Measurements from ENCODE around the gene LRRC15.

Gene LRRC15

DNA sequence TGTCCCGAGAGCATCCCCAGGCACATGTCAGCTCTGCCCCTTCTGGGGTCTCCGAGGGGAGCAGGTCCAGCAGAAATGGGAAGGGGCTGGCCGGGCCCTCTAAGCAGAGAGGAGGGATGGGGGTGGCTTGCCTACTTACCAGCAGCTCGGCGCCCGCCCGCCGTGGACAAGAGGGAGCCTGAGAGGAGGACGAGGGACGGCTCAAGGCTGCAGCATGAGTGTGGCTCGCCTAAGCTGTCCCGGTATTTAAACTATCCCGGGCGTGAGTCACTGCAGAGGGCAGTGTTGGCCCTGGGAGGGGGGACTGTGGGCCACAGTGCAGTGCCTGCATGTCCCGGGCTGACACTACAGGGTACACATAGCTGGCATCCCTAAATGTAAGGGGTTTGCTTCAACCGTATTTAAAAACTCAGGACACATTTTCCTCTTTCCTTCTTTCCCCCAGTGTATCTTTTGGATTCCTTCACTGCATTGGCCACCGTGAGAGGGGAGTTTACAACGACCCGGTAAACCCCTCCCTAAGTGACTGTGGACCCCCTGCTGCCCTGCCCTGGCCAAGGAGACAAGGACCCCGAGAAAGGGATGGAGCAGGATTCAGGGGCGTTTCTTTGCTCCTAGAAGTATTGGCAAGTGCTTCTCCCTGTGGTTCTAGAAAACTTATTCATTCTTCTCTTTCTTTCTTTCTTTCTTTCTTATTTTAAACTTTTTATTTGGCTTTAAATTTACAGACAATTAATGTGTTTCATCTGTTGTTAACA, at the start of gene LRRC15:
Gene LRRC15, minus strand, starts transcription at position 222 of the 758 bp plus-strand sequence. CDS start 8,700 bp downstream, outside the sequence.
- no peak for DNase-seq

DNA sequence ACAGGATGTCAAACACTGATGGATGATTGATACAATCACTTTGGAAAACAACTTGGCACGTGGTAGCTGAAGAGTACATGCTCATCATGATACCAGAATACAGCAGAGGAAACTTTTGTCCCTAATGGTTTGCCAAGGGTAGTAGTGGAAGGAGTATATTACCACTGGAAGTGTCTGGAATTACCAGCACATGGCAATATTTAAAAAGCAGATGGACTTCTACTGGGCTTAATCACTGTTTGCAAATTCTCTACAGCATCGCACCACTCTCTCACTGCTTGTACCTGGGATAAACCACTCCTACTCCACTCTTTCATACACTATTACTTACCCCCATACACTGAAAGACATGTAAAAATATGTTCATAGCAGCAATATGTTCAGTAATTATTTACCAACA, 49.1 kb upstream of the LRRC15 start:
- DNase-seq = no peak

DNA sequence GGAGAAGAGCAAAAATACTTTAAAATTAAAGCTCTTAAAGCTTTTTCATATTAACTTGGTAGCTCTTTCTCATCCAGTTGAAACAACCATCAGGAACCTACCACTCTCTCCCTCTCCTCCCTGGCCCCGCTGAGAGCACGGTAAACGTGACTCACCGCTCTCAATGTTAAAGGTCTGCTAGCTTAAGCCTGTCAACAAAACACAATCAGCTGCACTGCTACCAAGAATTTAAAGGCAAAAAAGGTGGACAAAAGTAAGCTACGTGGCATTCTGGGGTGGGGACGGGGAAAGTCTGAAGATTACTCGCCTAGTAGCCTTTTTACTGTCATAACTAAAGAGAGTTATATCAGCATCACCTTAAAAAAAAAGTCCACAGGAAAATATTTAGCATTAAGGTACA, 37.9 kb upstream of the LRRC15 start:
- no peak for DNase-seq

GRCh38 chr3:194405766-194406165, 36.2 kb upstream of the LRRC15 start:
- no peak for DNase-seq

- DNase-seq = peak; percentile 79
These were observed 35.0 kb upstream of the LRRC15 start for GRCh38 chr3:194404365-194405140.

GRCh38 chr3:194401868-194402329, 32.4 kb upstream of the LRRC15 start:
- DNase-seq = no peak

- no peak for DNase-seq
These were observed 31.8 kb upstream of the LRRC15 start for GRCh38 chr3:194401346-194401745.

- no peak for DNase-seq
These were observed 30.4 kb upstream of the LRRC15 start for GRCh38 chr3:194399874-194400411.

DNA sequence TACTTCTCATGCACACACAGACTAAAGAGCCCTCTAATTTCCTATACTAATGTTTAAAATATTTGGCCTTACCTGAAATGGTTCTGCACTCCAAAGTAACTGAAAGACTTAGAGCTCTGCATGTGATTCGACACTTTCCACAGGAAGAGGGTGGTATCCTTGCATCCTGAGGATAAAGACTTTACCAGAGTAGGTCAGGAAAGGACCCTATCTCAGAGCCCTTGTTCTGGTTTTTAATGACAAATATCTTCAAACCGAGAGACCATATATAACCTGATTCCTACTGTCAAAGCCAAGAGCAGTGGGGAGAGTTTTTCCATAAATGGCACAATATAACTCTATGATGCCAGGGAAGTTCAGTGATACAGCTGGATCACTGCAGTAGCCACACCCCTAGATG, 29.6 kb upstream of the LRRC15 start, which contains the start of gene GP5:
Gene GP5, minus strand, starts transcription at position 101 of the 400 bp plus-strand sequence. CDS start 984 bp downstream, outside the sequence.
- no peak for DNase-seq

GRCh38 chr3:194397757-194398312, 28.3 kb upstream of the LRRC15 start:
- DNase-seq = no peak

DNA sequence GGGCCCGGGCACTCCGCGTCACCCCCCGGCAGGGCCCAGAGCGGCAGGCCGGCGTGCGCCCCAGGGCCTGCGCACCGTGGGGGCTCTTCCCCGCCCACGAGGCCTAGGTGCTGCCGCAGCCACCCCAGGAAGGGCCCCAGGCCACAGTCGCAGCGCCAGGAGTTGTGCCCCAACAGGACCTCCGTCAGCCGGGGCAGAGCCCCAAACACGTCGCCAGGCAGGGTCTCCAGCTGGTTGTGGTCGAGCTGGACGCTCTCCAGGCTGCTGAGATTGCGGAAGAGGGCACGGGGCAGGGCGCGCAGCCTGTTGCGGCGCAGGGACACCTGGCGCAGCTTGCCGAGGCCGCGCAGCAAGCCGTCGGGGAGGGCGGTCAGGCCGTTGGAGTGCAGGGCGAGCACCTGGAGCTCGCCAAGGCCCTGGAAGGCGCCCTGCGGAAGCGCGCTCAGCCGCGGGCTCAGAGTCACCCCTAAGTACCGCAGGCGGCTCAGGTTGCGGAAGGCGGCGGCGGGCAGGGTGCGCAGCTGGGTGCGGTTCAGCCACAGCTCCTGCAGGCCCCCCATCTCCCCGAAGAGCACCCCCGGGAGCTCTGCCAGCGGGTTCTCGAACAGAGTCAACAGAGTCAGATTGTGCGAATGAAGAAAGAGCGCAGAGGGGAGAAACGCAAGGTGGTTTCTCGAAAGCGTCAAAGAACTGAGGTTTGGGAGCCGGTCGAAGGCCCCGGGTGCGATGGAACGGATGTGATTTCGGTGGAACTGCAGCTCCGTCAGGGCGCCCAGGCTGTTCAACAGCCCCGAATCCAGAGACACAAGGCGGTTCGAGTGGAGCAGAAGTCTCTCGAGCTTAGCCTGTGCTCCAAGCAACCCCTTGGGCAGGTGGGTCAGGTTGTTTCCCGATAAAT, 27.6 kb upstream of the LRRC15 start:
- DNase-seq = no peak

DNA sequence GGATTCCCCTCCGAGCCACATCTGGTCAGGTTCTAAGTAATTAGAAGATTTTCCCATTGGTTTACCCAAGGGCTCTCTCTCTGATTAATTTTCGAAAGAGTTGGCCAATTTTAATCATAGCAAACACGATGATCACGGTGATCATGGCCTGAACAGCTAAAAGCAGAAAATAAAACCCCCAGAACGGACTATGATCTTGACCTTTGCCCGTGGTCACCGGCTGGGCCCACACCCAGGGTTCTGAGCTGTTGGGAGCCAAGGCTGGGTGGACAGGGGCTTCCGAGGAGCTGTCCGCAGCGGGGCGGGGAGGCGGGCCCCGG, 27.0 kb upstream of the LRRC15 start:
- DNase-seq = no peak

DNA sequence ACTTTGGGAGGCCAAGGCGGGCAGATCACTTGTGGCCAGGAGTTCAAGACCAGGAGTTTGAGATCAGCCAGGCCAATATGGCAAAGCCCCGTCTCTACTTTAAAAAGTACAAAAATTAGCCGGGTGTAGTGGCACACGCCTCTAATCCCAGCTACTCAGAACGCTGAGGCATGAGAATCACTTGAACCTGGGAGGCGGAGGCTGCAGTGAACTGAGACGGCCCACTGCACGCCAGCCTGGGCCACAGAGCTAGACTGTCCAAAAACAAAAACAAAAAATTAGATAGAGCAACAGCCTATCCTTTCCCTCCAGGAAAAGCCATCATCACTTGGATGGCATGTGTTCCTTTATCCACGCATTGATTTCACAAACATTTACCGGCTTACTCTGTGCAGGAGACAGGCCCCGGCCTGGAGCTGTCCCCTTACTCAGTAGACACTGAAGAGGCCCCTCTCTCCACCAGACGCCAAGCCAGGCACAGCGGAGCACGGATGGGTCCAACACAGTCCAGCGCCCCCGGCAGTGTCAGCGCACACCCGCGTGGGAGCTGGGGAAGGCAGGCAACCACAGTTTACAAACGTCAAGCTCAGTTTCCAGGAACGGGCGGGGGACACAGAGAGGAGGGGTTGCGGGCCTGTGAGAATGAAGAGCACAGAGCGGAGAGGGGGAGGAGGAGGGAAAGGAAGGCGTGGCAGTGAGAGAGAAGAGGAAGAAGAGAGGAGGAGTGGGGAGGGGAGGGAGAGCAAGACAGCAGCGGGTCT, 26.4 kb upstream of the LRRC15 start:
- DNase-seq = no peak

- peak; percentile 98 for DNase-seq
These were observed 25.7 kb upstream of the LRRC15 start for GRCh38 chr3:194395212-194395611.

- no peak for DNase-seq
These were observed 23.0 kb upstream of the LRRC15 start for GRCh38 chr3:194392576-194392975.

DNA sequence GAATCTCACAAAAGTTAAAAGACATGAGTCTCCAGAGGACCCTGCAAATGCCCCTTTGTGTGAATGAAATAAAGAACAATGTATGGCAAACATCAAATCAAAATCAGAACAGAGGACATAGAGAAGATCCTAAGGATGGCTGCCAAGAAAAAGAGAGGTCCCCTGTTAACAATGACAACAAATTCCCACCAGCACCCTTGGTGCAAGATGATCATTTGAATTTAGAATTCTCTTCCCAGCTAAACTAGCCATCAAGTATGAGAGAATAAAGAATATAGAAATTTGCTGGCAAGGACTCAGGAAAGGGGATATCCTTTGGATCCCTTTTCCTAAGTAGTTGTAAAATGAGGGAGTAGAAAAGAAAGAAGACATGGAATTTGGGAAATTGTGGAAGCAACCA, 21.3 kb upstream of the LRRC15 start:
- DNase-seq = no peak

DNA sequence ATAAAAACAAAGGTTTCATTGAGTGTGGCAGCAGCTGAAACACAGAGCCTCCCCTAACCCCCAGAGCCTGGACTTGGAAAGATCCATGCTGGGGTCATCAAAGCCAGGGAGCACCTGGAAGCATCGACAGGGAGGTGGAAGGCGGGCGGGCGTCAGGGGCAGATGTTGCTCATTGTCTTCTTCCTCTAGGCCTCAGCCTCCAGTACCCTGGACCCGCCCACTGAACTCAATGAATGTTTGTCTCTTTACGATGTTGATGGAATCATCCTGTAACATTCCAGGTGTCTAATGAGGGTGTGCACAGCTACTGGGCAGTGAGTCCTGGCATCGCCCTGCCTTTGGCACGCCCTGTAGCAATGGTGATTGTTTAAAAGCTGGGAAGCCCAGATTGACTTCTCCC, 19.7 kb upstream of the LRRC15 start:
- no peak for DNase-seq

DNA sequence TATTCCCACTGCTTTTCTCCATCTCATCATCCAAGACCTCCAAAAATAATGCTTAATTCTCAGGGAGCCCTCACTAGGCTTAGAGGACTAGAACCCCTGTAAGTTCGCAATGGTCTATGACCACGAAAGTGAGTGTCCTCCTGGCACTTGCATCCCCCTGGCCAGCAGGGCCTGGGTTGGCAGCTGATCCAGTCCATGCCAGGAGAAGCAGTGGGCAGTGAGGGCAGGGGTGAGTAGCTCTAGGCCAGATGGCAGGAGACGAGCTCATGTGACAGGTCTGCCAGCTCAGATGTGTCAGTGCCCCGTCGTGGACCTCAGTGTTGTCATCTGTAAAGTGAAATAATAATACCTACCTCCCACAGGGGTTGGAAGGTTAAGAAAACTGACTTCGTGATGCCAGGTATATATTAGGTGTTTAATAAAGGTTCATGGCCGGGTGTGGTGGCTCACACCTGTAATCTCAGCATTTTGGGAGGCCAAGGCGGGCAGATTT, 18.4 kb upstream of the LRRC15 start:
- no peak for DNase-seq

- no peak for DNase-seq
These were observed 17.7 kb upstream of the LRRC15 start for GRCh38 chr3:194387276-194387675.

- no peak for DNase-seq
These were observed 17.1 kb upstream of the LRRC15 start for GRCh38 chr3:194386648-194387047.

- no peak for DNase-seq
These were observed 16.5 kb upstream of the LRRC15 start for GRCh38 chr3:194386066-194386465.

DNA sequence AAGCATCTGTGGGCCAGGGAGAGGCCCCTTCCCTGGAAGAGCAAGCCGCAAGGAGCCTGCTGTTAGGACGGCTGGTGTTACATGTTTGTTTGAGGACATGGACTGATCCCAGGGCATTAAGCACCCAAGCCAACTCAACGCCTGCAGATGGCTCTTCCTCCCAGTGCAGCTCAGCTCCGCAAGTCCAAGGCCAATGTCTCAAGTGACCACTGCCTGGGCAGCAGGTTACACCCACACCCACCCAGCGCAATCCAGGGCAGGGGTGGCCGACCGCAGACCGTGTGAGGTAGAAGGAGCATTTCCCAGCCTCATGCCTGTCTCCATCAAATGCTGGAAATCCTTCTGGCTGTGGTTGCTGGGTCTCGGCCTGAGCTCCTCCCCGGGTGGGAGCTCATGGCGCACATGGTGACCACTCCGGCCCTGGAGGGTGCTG, 15.0 kb upstream of the LRRC15 start:
- no peak for DNase-seq

All from NCI-H1105 treated with DMSO at 0.1 percent for 48 hours (cell line).